T-helper 22 cell (primary cell): ENCODE measurements around the gene METRNL.
"Not testable (repeated sequence)": the region's sequence is repeated elsewhere in the genome, so short reads cannot be mapped to it uniquely, and the experiment has no call there.

Experiments used
- DNase-seq: peaks from one replicate; pipeline ENCODE4 v3.0.0-alpha.2; 2020; ENCODE audit warnings: low read depth

METRNL gene

GRCh38 chr17:83052241-83052564, 27.2 kb upstream of the METRNL start:
- no peak for DNase-seq

GRCh38 chr17:83053021-83053681, 26.3 kb upstream of the METRNL start:
- DNase-seq = no peak

- no peak for DNase-seq
Observed at GRCh38 chr17:83053739-83054451, 25.5 kb upstream of the METRNL start.

GRCh38 chr17:83054518-83055125, 24.8 kb upstream of the METRNL start:
- no peak for DNase-seq

GRCh38 chr17:83055176-83055575, 24.2 kb upstream of the METRNL start:
- not testable (repeated sequence) for DNase-seq

GRCh38 chr17:83055911-83056582, 23.4 kb upstream of the METRNL start:
- no peak for DNase-seq

- no peak for DNase-seq
Observed at GRCh38 chr17:83056583-83057396, 22.6 kb upstream of the METRNL start.

GRCh38 chr17:83057397-83057761, 22.0 kb upstream of the METRNL start:
- no peak for DNase-seq

- DNase-seq = no peak
Observed at GRCh38 chr17:83057793-83058265, 21.6 kb upstream of the METRNL start.

- DNase-seq = no peak
Observed at GRCh38 chr17:83058266-83058798, 21.1 kb upstream of the METRNL start.

GRCh38 chr17:83061586-83061985, 17.8 kb upstream of the METRNL start:
- DNase-seq = no peak

- no peak for DNase-seq
Observed at GRCh38 chr17:83062011-83062817, 17.2 kb upstream of the METRNL start.

- DNase-seq = no peak
Observed at GRCh38 chr17:83062818-83063671, 16.4 kb upstream of the METRNL start.

- no peak for DNase-seq
Observed at GRCh38 chr17:83064021-83064731, 15.2 kb upstream of the METRNL start.

GRCh38 chr17:83064732-83065659, 14.4 kb upstream of the METRNL start:
- DNase-seq = no peak

- DNase-seq = no peak
Observed at GRCh38 chr17:83065660-83066542, 13.5 kb upstream of the METRNL start.

GRCh38 chr17:83066543-83066890, 12.9 kb upstream of the METRNL start:
- not testable (repeated sequence) for DNase-seq
